ENCODE data around the gene GRIK2.

- TF ChIP-seq CTCF (conservative IDR thresholded peaks at IDR 0.05 in 1 of 2, IDR thresholded peaks at IDR 0.05 in 1 of 2; ENCODE audit: extremely low read depth in 1 of 2, insufficient read depth in 1 of 2, low read depth in 1 of 2, low read length in 2 of 2) (no peak), EZH2 (IDR thresholded peaks at IDR 0.05; ENCODE audit: borderline replicate concordance, low read length) (no peak)
Measured at GRCh38 chr6:101741474-101742171, 348.1 kb downstream of the GRIK2 start.

Measured in mammary epithelial cell (primary cell).